GM12878 (cell line): Measurements from ENCODE around the gene MRPL18. TPM values are rescaled to one million over a fixed set of nuclear protein-coding genes. Genes with fewer than 3 reads are reported as not detected.

Experiments
- ATAC-seq: fragments of 200-7000 bp; cut with Tn5 transposase; 3 replicates; pipeline ENCODE4 v1.9.1; 2020; ENCODE audit warnings: mild to moderate bottlenecking, moderate library complexity
- Bru-seq: library from RNA; stranded (reverse); fragments of 400-500 nt; gene quantifications from one replicate; lab custom pipeline; 2021; lab: Mats Ljungman, UMichigan
- BruChase-seq, 2 experiments: library from RNA; stranded (reverse); fragments of 400-500 nt; gene quantifications; one replicate each; lab custom pipeline; 2021; lab: Mats Ljungman, UMichigan
- BruUV-seq: library from RNA; stranded (reverse); fragments of 400-500 nt; replicated peaks from 2 replicates; lab custom pipeline; 2021; lab: Mats Ljungman, UMichigan
- CTCF ChIA-PET: fragments of 300-600 bp; sonication (Branson Sonifier 250); formaldehyde crosslinking; extraction: SDS; loops from one replicate; lab custom pipeline; 2021; ENCODE audit warnings: inconsistent platforms; lab: Yijun Ruan, JAX
- POLR2A ChIA-PET: fragments of 350-600 bp; formaldehyde crosslinking; extraction: SDS; loops from one replicate; lab custom pipeline; 2021; ENCODE audit warnings: inconsistent platforms; lab: Charles Lee
- RAD21 ChIA-PET: fragments of 300-600 bp; sonication (Branson Sonifier 250); formaldehyde crosslinking; loops from one replicate; lab custom pipeline; 2023; ENCODE audit warnings: antibody characterized with exemption; ENCODE audit not compliant: unreplicated experiment; lab: Charles Lee
- SMC1A ChIA-PET: fragments of 300-600 bp; sonication (Branson Sonifier 250); formaldehyde crosslinking; loops from one replicate; lab custom pipeline; 2023; ENCODE audit not compliant: unreplicated experiment, uncharacterized antibody; lab: Charles Lee
- DNase-seq: peaks from one replicate; pipeline ENCODE4 v3.0.0-alpha.2; 2011; ENCODE audit warnings: low read depth, low spot score
- FAIRE-seq: peaks from 3 replicates; lab custom pipeline; 2011; peaks lifted over from hg19 to GRCh38; lab: Jason Lieb, UNC
- H2AFZ ChIP-seq: 2 replicates; pipeline ENCODE4 v1.6.0; 2011; ENCODE audit warnings: low read depth, low read length, control low read depth; ENCODE audit not compliant: control insufficient read depth
- H3K27ac ChIP-seq: 2 replicates; pipeline ENCODE4 v1.5.1; 2011; ENCODE audit warnings: control low read depth; ENCODE audit not compliant: control insufficient read depth, insufficient read depth
- H3K27me3 ChIP-seq, 2 experiments: replicated peaks in 1 of 2; 2 replicates each; pipeline versions ENCODE4 v1.6.0 to v1.6.1; 2011; ENCODE audit warnings: low read length in 1 of 2; ENCODE audit not compliant: control insufficient read depth in 2 of 2, insufficient read depth in 2 of 2
- H3K36me3 ChIP-seq, 2 experiments: 2 replicates each; pipeline ENCODE4 v1.5.1; 2011; ENCODE audit warnings: low read length in 1 of 2; ENCODE audit not compliant: control insufficient read depth in 2 of 2, insufficient read depth in 2 of 2
- H3K4me1 ChIP-seq: 2 replicates; pipeline ENCODE4 v1.6.1; 2011; ENCODE audit warnings: mild to moderate bottlenecking, low read length, moderate library complexity, mixed read lengths; ENCODE audit not compliant: control insufficient read depth, insufficient read depth
- H3K4me2 ChIP-seq: 2 replicates; pipeline ENCODE4 v1.6.0; 2011; ENCODE audit warnings: control low read depth; ENCODE audit not compliant: control insufficient read depth, insufficient read depth
- H3K4me3 ChIP-seq: fragments of 200-600 bp; sonication (generic); 2 replicates; pipeline ENCODE4 v1.5.1; 2016
- H3K79me2 ChIP-seq: 2 replicates; pipeline ENCODE4 v1.6.0; 2011; ENCODE audit warnings: low read length; ENCODE audit not compliant: control insufficient read depth, insufficient read depth
- H3K9ac ChIP-seq: 2 replicates; pipeline ENCODE4 v1.8.0; 2011; ENCODE audit warnings: low read length, control low read depth, mixed read lengths; ENCODE audit not compliant: control insufficient read depth, insufficient read depth
- H3K9me3 ChIP-seq: replicated peaks from 3 replicates; pipeline ENCODE4 v1.5.1; 2011; ENCODE audit warnings: mild to moderate bottlenecking, low read length; ENCODE audit not compliant: control insufficient read depth, insufficient read depth
- H4K20me1 ChIP-seq: 2 replicates; pipeline ENCODE4 v1.6.0; 2011; ENCODE audit not compliant: control insufficient read depth, insufficient read depth
- ASH2L ChIP-seq: fragments of 300-600, 200-600 bp; sonication (generic); IDR thresholded peaks from 2 replicates; pipeline ENCODE4 v1.6.1; 2017; ENCODE audit warnings: low read depth, mild to moderate bottlenecking, borderline replicate concordance
- GATAD2B ChIP-seq: fragments of 450-650 bp; conservative IDR thresholded peaks from 2 replicates; pipeline ENCODE4 v1.6.1; 2017; ENCODE audit warnings: low read depth, mild to moderate bottlenecking, moderate library complexity
- JUND ChIP-seq: IDR thresholded peaks from 2 replicates; pipeline ENCODE4 v1.6.1; 2012; ENCODE audit warnings: low read depth, mild to moderate bottlenecking, low read length, improper control_type of control experiment, moderate library complexity
- LARP7 ChIP-seq: fragments of 450-650 bp; IDR thresholded peaks from 2 replicates; pipeline ENCODE4 v1.6.1; 2017; ENCODE audit warnings: mild to moderate bottlenecking
- NKRF ChIP-seq: fragments of 450-650 bp; conservative IDR thresholded peaks from 2 replicates; pipeline ENCODE4 v1.6.1; 2017; ENCODE audit warnings: mild to moderate bottlenecking, moderate library complexity
- NR2C2 ChIP-seq: IDR thresholded peaks from 2 replicates; pipeline ENCODE4 v1.6.1; 2011; ENCODE audit warnings: borderline replicate concordance, low read depth; ENCODE audit not compliant: control insufficient read depth, insufficient read length
- PML ChIP-seq: IDR thresholded peaks from 2 replicates; pipeline ENCODE4 v1.6.1; 2012; ENCODE audit warnings: low read length, inconsistent platforms
- SMC3 ChIP-seq: IDR thresholded peaks from 2 replicates; pipeline ENCODE4 v1.6.1; 2011; ENCODE audit warnings: low read length, improper control_type of control experiment, borderline replicate concordance
- SUZ12 ChIP-seq: fragments of 200-600 bp; sonication (generic); IDR thresholded peaks from one replicate; pipeline ENCODE4 v1.6.1; 2018; ENCODE audit warnings: antibody characterized with exemption, mild to moderate bottlenecking; ENCODE audit not compliant: unreplicated experiment
- TARDBP ChIP-seq: IDR thresholded peaks from 2 replicates; pipeline ENCODE4 v1.6.1; 2016; ENCODE audit warnings: borderline replicate concordance
- ZNF217 ChIP-seq: fragments of 450-650 bp; IDR thresholded peaks from 2 replicates; pipeline ENCODE4 v1.6.1; 2017; ENCODE audit warnings: antibody characterized with exemption, mild to moderate bottlenecking
- WGBS: methylation state at CpG from one replicate; pipeline ENCODE4 v1.1.6; 2016; ENCODE audit warnings: low lambda C conversion rate; ENCODE audit not compliant: insufficient replicate concordance, insufficient coverage; ENCODE audit errors: missing lambda C conversion rate; 5-methylcytosine and 5-hydroxymethylcytosine counted together
- in situ Hi-C: fragments of 300-500 bp; cut with MboI; formaldehyde crosslinking; loops from 9 replicates; pipeline ENCODE4 v1.14.3; 2018; ENCODE audit warnings: mixed read lengths
- intact Hi-C: fragments of 100-400 bp; cut with micrococcal nuclease; formaldehyde crosslinking; loops from one replicate; pipeline ENCODE4 v1.14.2; 2022; ENCODE audit not compliant: unreplicated experiment
- long read RNA-seq, 2 experiments: library from polyadenylated mRNA; unstranded; transcript quantifications; one replicate each; pipeline ENCODE4 v2.0.0, GENCODE V29; 2019 to 2020
- polyA minus RNA-seq, 3 experiments: library from RNA; depleted of rRNA, polyadenylated mRNA; stranded (reverse); fragments of >200 nt; gene quantifications; 2 replicates each; pipeline ENCODE4 v1.2.3, GENCODE V29; 2011
- polyA plus RNA-seq, 11 experiments: library from polyadenylated mRNA; depleted of rRNA in 4 of 11; unstranded in 6 of 11; stranded (reverse) in 5 of 11; fragments of >200 nt; fragmentation: Nextera tagmentation in 4 of 11; fragmentation: Illumina TruSeq in 1 of 11; extraction: Ambion mirVana in 4 of 11; extraction: Trizol in 1 of 11; gene quantifications; 1 replicate in 1 of 11; 2 replicates in 10 of 11; pipeline versions ENCODE4 v1.2.1 to v1.2.3, GENCODE V29; 2011 to 2016; ENCODE audit warnings: inconsistent platforms in 2 of 11, missing spikeins in 2 of 11, low read depth in 1 of 11
- total RNA-seq, 4 experiments: library from RNA; depleted of rRNA in 3 of 4; stranded (reverse); fragments of >200 nt in 3 of 4; fragmentation: Illumina TruSeq in 1 of 4; extraction: Trizol in 1 of 4; gene quantifications; 2 replicates each; pipeline versions ENCODE4 v1.2.1 to v1.2.3, GENCODE V29; 2013 to 2021

MRPL18 gene
- total RNA-seq (2013; cell fraction: nucleolus; rRNA removed): 7.2 and 7.7 TPM in 2 replicates
- total RNA-seq (2014; rRNA removed) (98.6 and 104 TPM in 2 replicates), total RNA-seq (2014; rRNA removed; fragmentation: Illumina TruSeq; extraction: Trizol) (81.9 and 82.3 TPM in 2 replicates), total RNA-seq (2021) (68.5 and 69.3 TPM in 2 replicates), polyA plus RNA-seq (2011; rRNA removed) (108 and 128 TPM in 2 replicates), polyA plus RNA-seq (2014; fragmentation: Illumina TruSeq; extraction: Trizol) (78.8 and 80.0 TPM in 2 replicates), polyA plus RNA-seq (2014; fragmentation: Nextera tagmentation; extraction: Ambion mirVana) (100 to 1,000 TPM; 148 to 203 TPM), polyA plus RNA-seq (2014; rRNA removed) (106 and 124 TPM in 2 replicates), polyA plus RNA-seq (2016; fragmentation: Nextera tagmentation; extraction: Ambion mirVana) (100 to 1,000 TPM; 174 to 177 TPM), polyA minus RNA-seq (2011; rRNA and poly(A)+ RNA removed) (33.0 and 37.8 TPM in 2 replicates), Bru-seq, nascent RNA (percentile 90 among the genes with signal in this experiment), BruChase-seq, experiment 1, labeled RNA remaining after a 6-hour chase (percentile 83 among the genes with signal in this experiment), BruChase-seq, experiment 2, labeled RNA remaining after a 2-hour chase (percentile 88 among the genes with signal in this experiment)
- 27.6 TPM for polyA plus RNA-seq (2011; ENCODE audit: low read depth)
- 71.8 and 90.7 TPM in 2 replicates for polyA plus RNA-seq (2011; cell fraction: cytosol; rRNA removed)
- polyA plus RNA-seq (2011; cell fraction: nucleus; rRNA removed): 56.8 and 59.3 TPM in 2 replicates
- polyA plus RNA-seq (2012): 46.6 and 58.0 TPM in 2 replicates
- 12.4 and 18.0 TPM in 2 replicates for polyA minus RNA-seq (2011; cell fraction: cytosol; rRNA and poly(A)+ RNA removed)
- polyA minus RNA-seq (2011; cell fraction: nucleus; rRNA and poly(A)+ RNA removed): 11.7 and 14.4 TPM in 2 replicates
- long read RNA-seq, experiment 1, transcript MRPL18-201 (4 exons, 978 nt): major isoform, 64 of 96 reads
- long read RNA-seq, experiment 1, partial matches to known transcripts: 4 of 96 reads
- long read RNA-seq, experiment 1, other reads (novel, unspliced or antisense): 27 of 96 reads
- long read RNA-seq, experiment 2, transcript MRPL18-201 (4 exons, 978 nt): major isoform, 377 of 511 reads
- long read RNA-seq, experiment 2, transcript MRPL18-202 (4 exons, 758 nt): minor isoform, 10 of 511 reads
- long read RNA-seq, experiment 2, partial matches to known transcripts: 13 of 511 reads
- long read RNA-seq, experiment 2, other reads (novel, unspliced or antisense): 111 of 511 reads

- Histone ChIP-seq H4K20me1 (no peaks in the 10 kb centered on the region), H3K4me3 (peak within 1 kb of the TSS; percentile 90), H3K36me3 (peaks cover 0 to 3% of the 10 kb centered on the region in 2 experiments; a peak in 2 of 4 replicates), H3K9ac (peak within 1 kb of the TSS; percentile 92), H3K9me3 (no peaks in the 10 kb centered on the region), H2AFZ (peak within 1 kb of the TSS; percentile 89), H3K4me2 (peak within 1 kb of the TSS; percentile 58), H3K27ac (peak within 1 kb of the TSS; percentile 87), H3K27me3 (no peaks in the 10 kb centered on the region), H3K4me1 (no peaks in the 10 kb centered on the region; the same call in 1 of the 2 replicates), H3K79me2 (peaks cover 79% of the 10 kb centered on the region)
- DNase-seq: peak; percentile 95
- ChIA-PET RAD21 (interaction anchor here (0.6 to 5.5 kb wide), 19 partner anchors 13 to 192 kb away, joined by 3 to 52 read pairs (median 4); partner anchors contain the start of genes ACAT2 and WTAP), CTCF (interaction anchor here (0.6 to 4.7 kb wide), 15 partner anchors 16 to 1542 kb away, joined by 3 to 46 read pairs (median 4); partner anchors contain the start of genes SOD2 and WTAP), SMC1A (interaction anchor here (0.6 to 8.4 kb wide), 20 partner anchors 9 to 192 kb away, joined by 3 to 108 read pairs (median 4); partner anchors contain the start of genes ACAT2 and WTAP), POLR2A (interaction anchor here (0.6 to 5.3 kb wide), 26 partner anchors 8 to 193 kb away, joined by 3 to 85 read pairs (median 4); partner anchors contain the start of genes ACAT2 and WTAP)
- BruUV-seq: TSS peak; percentile 66
- peak; percentile 91 for ATAC-seq
- in situ Hi-C loops: no loop called here
- under 1% methylated on average over 56 of the region's 56 CpGs for WGBS
- intact Hi-C loops: no loop called here
- peak; percentile 97 for FAIRE-seq
- TF ChIP-seq ZNF217: no peak
- TF ChIP-seq SMC3: no peak
- TF ChIP-seq JUND: no peak
- peak; percentile 92; the same call in 1 of the 2 replicates for TF ChIP-seq NKRF
- TF ChIP-seq GATAD2B: no peak; the same call in 1 of the 2 replicates
- TF ChIP-seq TARDBP: no peak
- no peak for TF ChIP-seq NR2C2
- TF ChIP-seq PML: peak; percentile 75; the same call in 1 of the 2 replicates
- TF ChIP-seq SUZ12: no peak
- TF ChIP-seq ASH2L: no peak
- 0 out of 2 replicates have a peak, but pooled peaks have one; percentile 72 for TF ChIP-seq LARP7
Observed at GRCh38 chr6:159790149-159790955, at the start of gene MRPL18. Gene MRPL18, plus strand, starts transcription at chr6:159790467. Its CDS starts 121 bp downstream, at chr6:159790588.
